Choroid plexus epithelial cell (primary cell): ENCODE measurements around the gene SEMA3A.

Source experiments
- DNase-seq: peaks from one replicate; pipeline ENCODE4 v3.0.0-alpha.2; 2010; ENCODE audit warnings: low read depth
- H3K4me3 ChIP-seq: 2 replicates; pipeline ENCODE4 v1.5.1; 2011; ENCODE audit warnings: low read depth, mild to moderate bottlenecking, control low read depth, low read length, moderate library complexity
- CTCF ChIP-seq: conservative IDR thresholded peaks from 2 replicates; pipeline ENCODE4 v1.5.1; 2011; ENCODE audit warnings: low read depth, mild to moderate bottlenecking, control low read depth, inconsistent platforms, low read length, moderate library complexity

The SEMA3A gene

GRCh38 chr7:84210301-84210700, 15.7 kb upstream of the SEMA3A start:
- no peak for DNase-seq
- H3K4me3 ChIP-seq = no peak overlapping the region
- no peak for TF ChIP-seq CTCF

- DNase-seq = no peak
- no peak overlapping the region for H3K4me3 ChIP-seq
- no peak for TF ChIP-seq CTCF
These were observed 14.4 kb upstream of the SEMA3A start for GRCh38 chr7:84209006-84209405.

GRCh38 chr7:84207615-84208014, 13.0 kb upstream of the SEMA3A start:
- TF ChIP-seq CTCF = no peak
- H3K4me3 ChIP-seq = no peak overlapping the region
- DNase-seq = no peak

- TF ChIP-seq CTCF = no peak
- DNase-seq = no peak
- H3K4me3 ChIP-seq = no peak overlapping the region
These were observed 12.4 kb upstream of the SEMA3A start for GRCh38 chr7:84207025-84207424.

GRCh38 chr7:84204655-84205054, 10.1 kb upstream of the SEMA3A start:
- no peak for TF ChIP-seq CTCF
- no peak overlapping the region for H3K4me3 ChIP-seq
- DNase-seq = peak; percentile 73

GRCh38 chr7:84202855-84203254, 8.3 kb upstream of the SEMA3A start:
- DNase-seq = no peak
- no peak for TF ChIP-seq CTCF
- no peak overlapping the region for H3K4me3 ChIP-seq

- no peak for TF ChIP-seq CTCF
- H3K4me3 ChIP-seq = no peak overlapping the region
- DNase-seq = peak; percentile 57
These were observed 6.3 kb upstream of the SEMA3A start for GRCh38 chr7:84200859-84201258.
